ENCODE results near the gene MKX.

The MKX gene

DNA sequence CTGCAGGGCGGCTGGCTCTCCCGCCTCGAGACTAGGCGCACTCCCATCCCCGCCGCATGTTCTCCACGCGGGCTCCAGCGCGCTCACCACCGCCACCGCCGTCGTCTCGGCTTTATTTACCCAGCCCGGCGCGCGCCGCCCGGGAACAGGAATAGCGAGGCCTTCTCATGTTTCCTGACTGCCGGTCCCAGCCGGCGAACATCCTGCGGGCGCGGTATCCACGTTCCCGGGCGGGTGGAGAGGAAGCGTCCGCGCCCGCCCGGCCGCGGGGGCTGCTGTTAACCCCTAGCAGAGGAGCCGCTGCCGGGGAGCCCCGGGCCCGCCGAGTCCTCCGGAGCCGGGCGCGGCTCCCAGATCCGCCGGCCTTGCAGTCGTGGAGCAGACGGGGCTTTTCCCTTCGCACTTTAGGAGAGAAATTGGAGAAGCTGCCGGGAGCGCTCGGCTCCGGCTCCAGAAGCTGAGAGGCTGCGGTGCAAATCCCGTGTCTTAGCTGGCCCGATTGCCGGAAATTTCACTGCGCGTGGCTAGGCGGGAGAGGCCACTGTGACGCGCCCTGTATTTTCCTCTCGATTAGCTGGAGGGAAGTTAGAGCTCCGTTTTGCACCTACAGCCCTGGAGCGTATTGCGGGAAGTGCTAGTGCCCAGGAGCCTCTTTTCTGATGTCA, at the start of gene MKX:
TSS of gene MKX (minus strand) at position 88 of the 665 bp plus-strand sequence. CDS start 2,404 bp downstream, outside the sequence.
- no peak for DNase-seq (ENCODE audit: low read depth)

DNA sequence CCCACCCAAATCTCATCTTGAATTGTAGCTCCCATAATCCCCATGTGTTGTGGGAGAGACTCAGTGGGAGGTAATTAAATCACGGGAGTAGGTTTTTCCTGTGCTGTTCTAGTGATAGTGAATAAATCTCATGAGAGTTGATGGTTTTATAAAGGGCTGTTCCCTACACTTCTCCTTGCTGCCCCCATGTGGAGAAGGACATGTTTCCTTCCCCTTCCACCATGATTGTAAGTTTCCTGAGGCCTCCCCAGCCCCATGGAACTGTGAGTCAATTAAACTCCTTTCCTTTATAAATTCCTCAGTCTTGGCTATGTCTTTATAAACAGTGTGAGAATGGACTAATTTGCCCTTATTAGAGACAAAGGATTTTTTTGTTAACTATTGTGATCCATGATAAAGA, 48.5 kb upstream of the MKX start:
- no peak for DNase-seq (ENCODE audit: low read depth)

DNA sequence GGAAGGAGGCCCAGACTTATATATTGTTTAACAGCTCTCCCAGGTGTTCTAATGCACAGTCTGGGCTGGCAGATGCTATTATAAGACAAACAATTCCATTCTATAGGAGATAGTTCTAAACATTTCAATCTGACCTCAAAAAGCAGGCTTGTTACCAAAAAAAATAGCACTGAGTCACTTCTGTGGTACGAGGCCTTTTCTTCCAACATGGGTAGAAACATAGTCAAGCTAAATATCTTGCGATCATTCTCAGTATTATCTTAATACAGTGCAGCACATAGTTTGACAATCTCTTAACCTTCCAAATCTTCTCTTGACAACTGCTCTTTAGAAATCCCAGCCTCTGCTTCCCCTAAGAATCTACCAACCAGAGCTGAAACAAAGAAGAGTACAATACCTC, 46.6 kb upstream of the MKX start:
- no peak for DNase-seq (ENCODE audit: low read depth)

DNA sequence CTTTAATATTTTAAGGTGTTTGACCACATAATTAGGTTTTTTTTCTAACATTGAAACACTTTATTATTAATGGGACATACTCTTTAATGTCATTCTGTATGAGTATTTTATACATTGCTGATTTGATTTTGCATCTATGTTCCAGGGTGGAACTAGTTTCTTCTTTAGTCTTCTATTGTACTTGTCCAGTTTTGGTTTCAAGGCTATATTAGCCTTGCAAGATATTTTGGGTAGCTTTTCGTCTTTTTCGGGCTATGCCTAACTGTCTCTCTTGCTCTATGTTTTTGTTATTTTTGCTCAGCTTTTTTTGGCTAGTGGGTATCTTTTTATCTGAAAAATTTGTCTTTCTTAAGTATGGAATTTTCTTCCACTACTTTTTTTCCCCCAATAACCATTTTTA, 38.7 kb upstream of the MKX start:
- DNase-seq (ENCODE audit: low read depth) = no peak

- DNase-seq (ENCODE audit: low read depth) = peak; percentile 22
These were observed 38.0 kb upstream of the MKX start for GRCh38 chr10:27783660-27784059.

GRCh38 chr10:27779462-27780015, 33.9 kb upstream of the MKX start:
- no peak for DNase-seq (ENCODE audit: low read depth)

GRCh38 chr10:27774831-27775230, 29.2 kb upstream of the MKX start:
- no peak for DNase-seq (ENCODE audit: low read depth)

DNA sequence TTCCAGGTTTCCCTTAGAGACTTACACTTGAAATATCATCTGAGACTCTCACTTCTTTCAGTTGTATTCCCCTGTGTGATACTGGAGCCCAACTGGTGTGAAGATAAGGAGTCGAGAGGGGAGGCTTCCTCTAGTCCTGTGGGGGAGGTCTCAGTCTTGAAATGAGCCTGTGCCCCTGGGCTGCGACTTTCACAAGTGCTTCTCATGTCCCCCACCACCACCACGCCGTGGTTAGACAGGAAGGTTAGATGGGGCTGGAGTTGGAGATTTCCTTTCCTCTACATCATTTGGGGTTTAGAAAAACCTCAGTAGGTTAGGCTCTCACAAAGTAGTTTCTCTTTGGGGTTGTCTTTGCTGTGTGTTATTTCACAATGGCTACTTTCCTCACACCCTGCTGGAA, 25.6 kb upstream of the MKX start:
- no peak for DNase-seq (ENCODE audit: low read depth)

- DNase-seq (ENCODE audit: low read depth) = no peak
These were observed 24.6 kb upstream of the MKX start for GRCh38 chr10:27770181-27770580.

DNA sequence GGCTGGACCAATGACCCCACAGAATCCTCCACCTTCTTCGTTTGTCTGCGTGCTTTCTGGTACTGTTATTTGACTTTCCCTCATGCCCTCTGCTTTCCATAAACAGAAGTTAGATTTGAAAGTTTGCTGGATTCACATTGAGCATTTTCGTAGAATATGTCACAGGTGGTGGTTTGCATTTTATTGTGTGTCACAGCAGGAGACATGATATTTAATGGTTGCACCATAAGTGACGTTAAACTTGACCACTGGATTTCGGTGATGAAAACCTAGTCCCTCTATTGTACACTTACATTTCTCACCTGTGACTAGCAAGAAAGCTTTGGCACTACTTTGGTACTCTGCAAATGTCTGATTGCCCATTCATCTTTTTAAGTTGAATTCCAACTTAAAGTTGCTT, 15.2 kb upstream of the MKX start:
- no peak for DNase-seq (ENCODE audit: low read depth)

DNA sequence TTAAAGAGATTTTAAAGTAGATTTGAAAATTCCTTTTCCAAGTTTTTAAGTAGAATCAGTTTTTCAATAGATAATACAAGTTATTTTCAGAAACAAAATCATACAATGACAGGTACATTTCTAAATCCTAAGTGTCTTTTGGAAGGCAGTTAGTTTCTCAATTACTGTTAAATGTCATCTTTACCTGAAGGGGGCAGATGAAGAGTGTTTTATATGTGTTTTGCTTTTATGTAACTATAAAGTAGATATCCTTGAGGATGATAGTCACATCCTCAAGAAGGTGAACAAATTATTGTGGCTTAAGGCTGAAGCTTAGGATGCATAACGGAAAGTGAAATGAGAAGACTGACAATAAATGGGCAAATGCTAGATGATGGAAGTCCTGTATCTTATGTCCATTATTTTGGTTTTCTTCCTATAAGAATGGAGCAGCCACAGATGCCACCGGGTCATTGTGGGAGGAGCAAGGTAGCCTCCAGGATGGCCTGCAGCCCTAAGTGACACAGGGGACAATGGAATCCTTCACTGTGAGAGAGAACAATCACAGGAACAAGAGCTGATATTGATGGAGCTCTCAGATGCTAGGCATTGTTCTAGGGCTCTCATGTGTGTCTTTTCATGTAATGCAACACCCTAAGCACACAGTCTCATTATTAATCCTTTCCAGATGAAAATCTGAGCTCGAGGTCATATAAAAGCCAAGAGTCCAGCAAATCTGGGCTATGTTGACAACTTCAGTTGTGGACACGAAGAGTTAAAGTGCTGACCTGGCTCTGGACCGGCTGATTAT, 14.1 kb upstream of the MKX start:
- DNase-seq (ENCODE audit: low read depth) = no peak

GRCh38 chr10:27752673-27753237, 7.1 kb upstream of the MKX start:
- DNase-seq (ENCODE audit: low read depth) = no peak

DNA sequence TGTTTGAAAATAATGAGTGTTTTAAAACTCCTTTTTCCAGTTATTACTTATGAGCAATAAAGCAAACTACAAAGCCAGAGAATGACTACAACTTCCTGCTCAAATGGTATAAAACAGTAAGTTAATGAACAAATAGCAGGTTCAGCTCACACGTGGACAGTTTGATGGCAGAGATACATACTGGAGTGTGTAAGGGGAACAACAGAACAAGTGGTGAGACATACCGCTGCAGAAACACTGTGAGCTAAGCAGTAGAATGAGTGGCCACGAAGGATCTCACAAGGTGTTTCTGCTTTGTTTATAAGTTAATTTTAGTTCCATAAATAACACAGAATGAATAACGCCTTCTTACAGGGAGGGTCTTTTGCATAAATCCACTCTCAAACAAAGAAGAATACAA, 3.0 kb upstream of the MKX start:
- no peak for DNase-seq (ENCODE audit: low read depth)

GRCh38 chr10:27747096-27747451, 1.5 kb upstream of the MKX start:
- DNase-seq (ENCODE audit: low read depth) = no peak

GRCh38 chr10:27746397-27747095, 927 bp upstream of the MKX start:
- no peak for DNase-seq (ENCODE audit: low read depth)

GRCh38 chr10:27744802-27745731, 552 bp downstream of the MKX start:
- no peak for DNase-seq (ENCODE audit: low read depth)

DNA sequence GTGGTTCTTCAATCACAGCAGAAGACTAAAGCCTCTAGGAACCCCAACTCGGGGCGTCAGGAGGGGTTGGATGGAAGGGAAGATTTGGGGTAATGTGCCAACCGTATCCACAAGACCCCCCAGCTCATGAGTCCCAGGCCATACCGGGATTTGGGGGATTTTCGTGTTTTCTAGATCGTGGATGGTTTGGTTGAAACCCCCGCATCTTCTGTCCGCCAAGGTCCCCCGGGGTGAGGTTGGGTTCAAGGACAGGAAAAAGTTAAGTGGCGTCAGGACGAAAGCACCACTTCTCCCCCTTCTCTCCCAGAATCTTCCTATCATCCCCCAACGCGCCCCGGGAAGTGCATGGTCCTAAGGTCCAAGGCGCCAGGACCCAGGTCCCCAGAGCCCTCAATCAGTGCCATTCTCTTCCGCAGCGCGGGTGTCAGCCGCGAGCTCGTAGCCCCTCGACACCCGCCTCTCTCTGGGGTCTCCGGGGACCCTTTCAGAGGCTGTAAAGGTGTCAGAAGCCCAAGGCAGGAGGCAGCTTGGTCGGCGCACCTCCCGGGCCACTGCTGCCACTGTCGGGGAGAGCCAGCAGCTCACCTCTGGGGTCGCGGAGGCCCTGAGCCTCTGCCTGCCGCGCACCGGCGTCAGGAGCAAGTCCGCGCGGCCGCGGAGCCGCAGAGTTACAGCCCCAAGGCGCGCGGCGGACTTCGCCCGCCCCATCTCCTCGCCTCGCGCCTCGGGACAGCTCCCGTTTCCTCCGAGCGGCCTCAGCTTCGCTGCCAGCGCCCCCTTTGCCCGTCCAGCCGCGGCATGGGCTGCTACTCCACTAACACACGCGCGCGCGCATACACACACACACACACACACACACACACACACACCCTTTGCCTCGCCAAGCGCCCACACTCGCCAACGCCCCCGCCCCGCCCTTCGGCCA, 1.5 kb downstream of the MKX start:
- DNase-seq (ENCODE audit: low read depth) = no peak

- DNase-seq (ENCODE audit: low read depth) = no peak
These were observed 2.4 kb downstream of the MKX start for GRCh38 chr10:27743012-27743876.

Data from non-pigmented ciliary epithelial cell (primary cell).